ENCODE results near the gene CBR3. TPM values are rescaled to one million over a fixed set of nuclear protein-coding genes. Genes with fewer than 3 reads are reported as not detected.

CBR3 gene
- 12.1 to 14.0 TPM (median 13.4 TPM) in 5 replicates for total RNA-seq (2022; extraction: Qiagen RNA extraction; ENCODE audit: low read depth)

GRCh38 chr21:36134803-36135390 is at the start of gene CBR3:
Gene CBR3 (plus strand): TSS chr21:36135079. CDS start chr21:36135193, 114 bp downstream.

GRCh38 chr21:36156815-36157670 is 22.2 kb downstream of the CBR3 start, which contains the start of gene DOP1B:
Gene DOP1B (plus strand): TSS chr21:36156824. CDS start chr21:36164734, 7,910 bp downstream.

Other genes with a start within 250 kb of the CBR3 start
- 8.7 to 12.4 TPM (median 10.0 TPM) in 5 replicates for gene SETD4, start 74.6 kb upstream of the CBR3 start, total RNA-seq (2022; extraction: Qiagen RNA extraction; ENCODE audit: low read depth)
- 130 to 183 TPM (median 169 TPM) in 5 replicates for gene CBR1, start 65.1 kb upstream of the CBR3 start, total RNA-seq (2022; extraction: Qiagen RNA extraction; ENCODE audit: low read depth)
- gene DOP1B, start 21.7 kb downstream of the CBR3 start, total RNA-seq (2022; extraction: Qiagen RNA extraction; ENCODE audit: low read depth), result 2.6 to 5.2 TPM (median 4.6 TPM) in 5 replicates
- 5.1 to 8.3 TPM (median 7.3 TPM) in 5 replicates for gene MORC3, start 185.1 kb downstream of the CBR3 start, total RNA-seq (2022; extraction: Qiagen RNA extraction; ENCODE audit: low read depth)